Stimulated activated CD4-positive, alpha-beta T cell treated with anti-CD3 and anti-CD28 coated beads, Interleukin-4, amount 100 ng/mL, for 24 hours (primary cell): ENCODE results near the gene TASOR.
"Not testable (repeated sequence)": the region's sequence is repeated elsewhere in the genome, so short reads cannot be mapped to it uniquely, and the experiment has no call there.

Experiments
- DNase-seq: peaks from one replicate; pipeline ENCODE4 v3.0.0-alpha.2; 2020

Gene TASOR

DNA sequence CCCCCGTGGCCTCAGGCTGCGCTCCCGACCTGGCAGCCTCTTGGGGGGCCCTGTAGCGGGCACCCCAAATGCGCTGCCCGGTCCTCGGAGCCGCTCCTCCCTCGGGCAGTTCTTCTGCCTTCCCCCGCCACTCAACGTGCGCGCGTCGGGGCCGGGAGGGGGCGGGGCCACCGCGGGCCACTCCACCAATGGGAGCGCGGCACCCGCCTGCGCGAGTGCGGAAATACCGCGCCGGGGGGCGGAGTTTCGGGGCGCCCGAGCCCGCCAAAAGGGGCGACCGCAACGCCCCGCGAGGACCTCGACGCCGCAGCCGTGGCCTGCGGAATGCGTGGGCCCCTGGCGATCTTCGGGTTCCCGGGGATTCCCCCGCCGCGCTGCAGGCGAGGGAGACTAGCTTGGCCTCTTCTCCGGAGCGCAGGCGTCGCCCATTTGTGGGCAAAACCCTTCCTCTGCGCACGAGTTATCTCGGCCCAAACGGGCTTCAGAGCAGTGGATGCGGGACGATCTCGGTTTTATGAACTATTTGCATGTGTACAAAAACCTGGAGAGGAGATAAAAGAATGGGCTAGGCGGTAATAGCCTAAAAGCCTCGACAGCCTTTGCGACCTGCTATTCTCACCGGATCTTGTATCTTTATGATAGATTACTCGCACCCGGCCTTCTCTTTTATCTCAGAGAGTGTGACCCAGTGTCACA, at the start of gene TASOR:
TASOR (minus strand) TSS at position 144 of the 696 bp plus-strand sequence. CDS start 259 bp downstream, outside the sequence.
- DNase-seq, result peak; percentile 87

GRCh38 chr3:56732109-56732508, 49.0 kb upstream of the TASOR start:
- no peak for DNase-seq

- peak; percentile 59 for DNase-seq
Observed at GRCh38 chr3:56725175-56725574, 42.1 kb upstream of the TASOR start.

DNA sequence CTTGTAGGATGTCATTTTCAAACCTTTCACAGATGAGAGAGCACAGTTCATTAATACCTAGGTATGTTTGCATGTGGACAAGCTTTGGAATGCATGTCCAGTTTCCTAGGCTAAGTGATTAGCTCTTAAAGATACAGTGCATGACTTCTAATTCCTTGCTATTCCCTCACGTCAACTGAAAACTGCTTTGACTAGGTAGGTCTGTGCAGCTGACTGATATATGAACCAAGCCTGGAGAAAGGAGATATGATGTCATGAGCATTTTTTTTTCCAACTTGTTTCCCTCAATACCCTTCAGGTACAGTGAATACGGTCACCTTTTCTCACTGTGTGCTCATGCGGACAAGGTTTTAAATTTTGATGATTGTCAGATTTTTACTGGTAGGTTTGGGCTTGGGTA, 41.6 kb upstream of the TASOR start:
- no peak for DNase-seq

DNA sequence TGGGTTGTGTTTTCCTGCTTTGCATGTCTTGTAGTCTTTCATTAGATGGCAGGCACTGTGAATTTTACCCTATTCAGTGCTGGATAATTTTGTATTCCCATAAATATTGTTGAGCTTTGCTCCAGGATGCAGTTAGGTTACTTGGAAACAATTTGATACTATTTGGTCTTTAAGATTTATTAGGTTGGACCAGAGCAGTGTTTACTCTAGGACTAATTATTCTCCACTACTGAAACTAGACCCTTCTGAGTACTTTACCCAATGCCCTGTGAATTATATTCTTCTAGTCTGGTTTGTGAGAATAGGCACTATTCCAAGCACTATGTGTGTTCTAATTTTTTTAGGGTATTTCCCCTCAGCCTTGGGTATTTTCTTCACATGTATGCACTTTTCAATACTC, 37.8 kb upstream of the TASOR start:
- no peak for DNase-seq

DNA sequence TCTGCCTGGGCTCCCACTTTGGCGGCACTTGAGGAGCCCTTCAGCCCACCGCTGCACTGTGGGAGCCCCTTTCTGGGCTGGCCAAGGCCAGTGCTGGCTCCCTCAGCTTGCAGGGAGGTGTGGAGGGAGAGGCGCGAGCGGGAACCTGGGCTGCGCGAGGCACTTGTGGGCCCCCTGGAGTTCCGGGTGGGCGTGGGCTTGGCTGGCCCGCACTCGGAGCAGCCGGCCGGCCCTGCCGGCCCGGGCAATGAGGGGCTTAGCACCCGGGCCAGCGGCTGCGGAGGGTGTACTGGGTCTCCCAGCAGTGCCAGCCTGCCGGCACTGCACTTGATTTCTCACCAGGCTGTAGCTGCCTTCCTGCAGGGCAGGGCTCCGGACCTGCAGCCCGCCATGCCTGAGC, 35.7 kb upstream of the TASOR start:
- DNase-seq, result not testable (repeated sequence)

- DNase-seq, result no peak
Observed at GRCh38 chr3:56711344-56711743, 28.3 kb upstream of the TASOR start.

- peak; percentile 36 for DNase-seq
Observed at GRCh38 chr3:56707412-56707811, 24.3 kb upstream of the TASOR start.

GRCh38 chr3:56706629-56707028, 23.6 kb upstream of the TASOR start:
- no peak for DNase-seq

GRCh38 chr3:56704706-56705105, 21.6 kb upstream of the TASOR start:
- no peak for DNase-seq

GRCh38 chr3:56702490-56703315, 19.6 kb upstream of the TASOR start:
- peak; percentile 67 for DNase-seq

DNA sequence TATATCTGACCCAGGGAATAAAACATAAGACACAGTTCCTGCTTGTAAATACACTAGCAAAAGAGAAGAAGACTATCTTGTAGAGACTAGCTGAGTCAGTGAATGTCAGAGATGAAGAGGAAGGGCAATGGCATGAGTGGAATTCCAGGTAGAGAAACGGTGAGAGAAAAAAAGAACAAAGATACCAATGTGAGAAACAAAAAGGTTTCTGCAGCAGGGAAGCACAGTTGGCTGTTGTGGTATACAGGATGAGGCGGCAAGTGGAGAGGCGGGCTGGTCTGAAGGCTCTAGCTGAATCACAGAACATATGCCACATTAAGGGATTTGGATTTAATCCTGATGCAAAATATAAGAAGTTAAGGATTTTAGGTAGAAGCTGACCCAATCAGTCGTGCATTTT, 17.1 kb upstream of the TASOR start:
- no peak for DNase-seq

DNA sequence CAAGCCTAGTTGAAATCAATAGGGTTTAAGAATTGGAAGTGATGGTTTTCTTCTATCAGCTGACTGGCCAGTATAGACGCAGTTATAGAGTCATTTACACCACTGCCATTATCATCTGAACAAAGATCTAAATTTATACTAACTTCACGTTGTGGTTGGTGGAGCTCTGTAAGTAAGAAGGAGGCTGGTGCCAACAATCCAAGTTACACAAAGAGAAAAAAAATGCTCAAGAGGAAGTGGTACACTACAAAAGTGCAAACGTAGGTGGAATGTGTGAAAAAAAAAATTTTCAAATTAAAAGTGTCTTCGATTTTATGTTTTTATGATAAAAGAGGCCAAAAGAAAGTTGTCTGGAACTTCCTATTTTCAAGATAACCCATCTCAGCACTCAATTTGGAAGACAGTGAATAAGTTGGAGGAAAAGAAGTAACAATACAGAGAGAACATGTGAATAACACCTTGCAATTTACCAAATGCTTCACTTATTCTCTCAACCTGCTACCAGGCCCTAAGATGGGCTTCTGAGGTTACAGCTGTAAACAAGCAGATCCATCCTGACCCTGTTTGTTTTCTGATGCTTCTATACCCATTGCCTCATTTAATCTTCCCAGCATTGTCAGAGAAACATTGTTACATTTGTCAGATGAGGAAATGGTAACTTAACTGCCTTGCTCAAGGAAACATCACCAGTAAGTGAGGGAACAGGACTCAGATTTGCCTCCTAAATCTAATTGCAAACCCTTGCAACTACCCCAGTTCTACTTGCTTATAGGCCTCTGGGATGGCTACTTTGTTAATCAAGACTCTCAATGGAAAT, 12.0 kb upstream of the TASOR start:
- no peak for DNase-seq

- no peak for DNase-seq
Observed at GRCh38 chr3:56693750-56694149, 10.7 kb upstream of the TASOR start.

DNA sequence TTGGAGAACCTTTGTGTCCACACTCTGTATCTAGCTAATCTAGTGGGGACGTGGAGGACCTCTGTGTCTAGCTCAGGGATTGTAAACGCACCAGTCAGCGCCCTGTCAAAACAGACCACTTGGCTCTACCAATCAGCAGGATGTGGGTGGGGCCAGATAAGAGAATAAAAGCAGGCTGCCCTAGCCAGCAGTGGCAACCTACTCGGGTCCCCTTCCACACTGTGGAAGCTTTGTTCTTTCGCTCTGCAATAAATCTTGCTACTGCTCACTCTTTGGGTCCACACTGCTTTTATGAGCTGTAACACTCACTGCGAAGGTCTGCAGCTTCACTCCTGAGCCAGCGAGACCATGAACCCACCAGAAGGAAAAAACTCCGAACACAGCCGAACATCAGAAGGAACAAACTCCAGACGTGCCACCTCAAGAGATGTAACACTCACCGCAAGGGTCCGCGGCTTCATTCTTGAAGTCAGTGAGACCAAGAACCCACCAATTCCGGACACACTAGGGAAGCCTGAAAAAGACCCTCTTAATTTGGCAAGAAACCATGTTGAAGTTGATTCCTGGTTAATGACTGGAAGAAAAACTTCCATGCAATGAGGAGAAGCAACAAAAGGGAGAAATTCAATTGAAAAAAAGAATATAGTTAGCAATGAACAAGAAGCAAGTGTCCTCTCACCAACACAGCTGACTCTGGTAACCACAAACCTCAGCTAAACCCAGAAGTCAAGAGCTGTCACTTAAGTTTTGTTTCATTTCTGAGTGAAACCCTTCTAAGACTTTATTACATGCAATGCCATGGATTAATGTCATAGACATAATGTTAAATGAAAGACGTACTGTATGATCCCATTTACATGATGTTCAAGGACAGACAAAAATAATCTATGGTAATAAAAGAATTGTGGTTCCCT, 9.7 kb upstream of the TASOR start:
- DNase-seq, result peak; percentile 36

DNA sequence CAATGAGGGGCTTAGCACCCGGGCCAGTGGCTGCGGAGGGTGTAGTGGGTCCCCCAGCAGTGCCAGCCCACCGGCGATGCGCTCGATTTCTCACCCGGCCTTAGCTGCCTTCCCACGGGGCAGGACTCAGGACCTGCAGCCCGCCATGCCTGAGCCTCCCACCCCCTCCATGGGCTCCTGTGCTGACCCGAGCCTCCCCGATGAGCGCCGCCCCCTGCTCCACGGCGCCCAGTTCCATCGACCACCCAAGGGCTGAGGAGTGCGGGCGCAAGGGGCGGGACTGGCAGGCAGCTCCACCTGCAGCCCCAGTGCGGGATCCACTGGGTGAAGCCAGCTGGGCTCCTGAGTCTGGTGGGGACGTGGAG, 8.9 kb upstream of the TASOR start:
- DNase-seq, result not testable (repeated sequence)

DNA sequence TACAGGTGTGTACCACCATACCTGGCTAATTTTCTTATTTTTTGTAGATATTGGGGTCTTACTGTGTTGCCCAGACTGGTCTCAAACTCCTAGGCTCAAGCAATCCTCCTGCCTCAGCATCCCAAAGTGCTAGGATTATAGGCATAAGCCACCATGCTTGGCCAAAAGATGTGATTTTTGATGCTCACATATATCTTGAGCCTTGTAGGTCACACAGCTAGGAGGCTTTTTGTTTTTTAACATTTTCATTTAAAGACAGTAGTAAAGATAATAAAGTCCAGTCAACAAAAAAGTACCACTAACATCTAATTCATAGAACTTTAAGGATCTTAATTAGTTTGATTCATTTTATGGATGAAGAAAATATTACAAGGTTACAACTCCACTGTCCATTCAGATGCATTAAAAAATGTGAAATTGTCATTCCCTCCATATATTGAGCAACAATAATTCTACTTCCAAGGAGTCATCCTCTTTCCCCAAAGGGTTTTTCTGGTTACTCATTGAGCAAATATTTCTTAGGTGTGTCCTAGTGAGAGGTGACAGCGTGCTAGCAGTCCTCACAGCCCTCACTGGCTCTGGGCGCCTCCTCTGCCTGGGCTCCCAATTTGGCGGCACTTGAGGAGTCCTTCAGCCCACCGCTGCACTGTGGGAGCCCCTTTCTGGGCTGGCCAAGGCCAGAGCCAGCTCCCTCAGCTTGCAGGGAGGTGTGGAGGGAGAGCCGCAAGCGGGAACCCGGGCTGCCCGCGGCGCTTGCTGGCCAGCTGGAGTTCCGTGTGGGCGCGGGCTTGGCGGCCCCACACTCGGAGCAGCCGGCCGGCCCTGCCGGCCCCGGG, 8.3 kb upstream of the TASOR start:
- no peak for DNase-seq

GRCh38 chr3:56689303-56689702, 6.2 kb upstream of the TASOR start:
- no peak for DNase-seq

DNA sequence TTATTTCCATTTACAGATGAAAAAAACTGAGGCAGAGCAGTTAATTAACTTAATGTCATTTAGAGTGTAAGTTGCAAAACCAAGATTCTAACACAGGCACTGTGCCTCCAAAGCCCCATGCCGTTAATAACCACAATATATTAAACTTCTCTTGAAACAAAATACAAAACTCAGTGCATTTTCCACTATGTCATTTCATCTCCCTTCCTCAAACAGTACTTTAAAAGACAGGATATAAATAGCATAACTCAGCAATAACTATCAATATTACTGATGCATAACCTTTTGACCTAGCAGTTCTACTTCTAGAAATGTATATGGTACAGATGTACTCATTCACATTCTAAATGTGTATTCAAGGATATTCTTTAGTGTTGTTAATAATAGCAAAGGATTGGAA, 5.1 kb upstream of the TASOR start:
- DNase-seq, result no peak

- DNase-seq, result no peak
Observed at GRCh38 chr3:56684029-56684428, 964 bp upstream of the TASOR start.

- peak; percentile 84 for DNase-seq
Observed at GRCh38 chr3:56682462-56683121, 473 bp downstream of the TASOR start.
